A673 (cell line): ENCODE measurements around the gene NXPH3.

Source experiments
- CTCF ChIP-seq: fragments of 300-800, 200-600 bp; sonication (generic); conservative IDR thresholded peaks from 2 replicates; pipeline ENCODE4 v1.5.1; 2017; ENCODE audit warnings: low read depth, mild to moderate bottlenecking, antibody characterized with exemption, low read length, moderate library complexity, mixed read lengths
- EZH2 ChIP-seq: fragments of 200-600 bp; sonication (generic); IDR thresholded peaks from 2 replicates; pipeline ENCODE4 v1.6.1; 2017; ENCODE audit warnings: borderline replicate concordance, low read depth, mild to moderate bottlenecking, mixed read lengths, antibody characterized with exemption, low read length; ENCODE audit not compliant: poor library complexity, severe bottlenecking

GRCh38 chr17:49613182-49613800 lies 37.6 kb downstream of the NXPH3 start:
- TF ChIP-seq EZH2 (no peak), CTCF (no peak)
